ENCODE results near the gene TSEN2. TPM values are rescaled to one million over a fixed set of nuclear protein-coding genes. Genes with fewer than 3 reads are reported as not detected.

The TSEN2 gene
- total RNA-seq, 2 donors from 2014 or later = 13.7 to 21.1 TPM

- peak; percentile 84 for DNase-seq
- Histone ChIP-seq H3K27me3 (no peaks in the 10 kb centered on the region), H3K4me1 (peaks cover 23% of the 10 kb centered on the region), H3K9ac (ENCODE audit: low read depth in 2 of 2, low read length in 2 of 2) (peak overlapping the region in 1 of 2 donors; percentile 53), H3K36me3 (no peaks in the 10 kb centered on the region), H3K27ac (peak overlapping the region; percentile 26), H3K4me3 (no peak overlapping the region), H3K9me3 (no peaks in the 10 kb centered on the region)
- intact Hi-C loops (cut with DNase I) = no loop called here
- TF ChIP-seq CTCF (IDR thresholded peaks at IDR 0.05) = no peak
Observed at GRCh38 chr3:12439161-12439940, 44.9 kb upstream of the TSEN2 start.

GRCh38 chr3:12440927-12441714, 43.2 kb upstream of the TSEN2 start:
- H3K9me3 ChIP-seq = no peaks in the 10 kb centered on the region
- TF ChIP-seq CTCF (IDR thresholded peaks at IDR 0.05) = no peak
- no peak overlapping the region for H3K27ac ChIP-seq
- no peaks in the 10 kb centered on the region for H3K27me3 ChIP-seq
- no peak overlapping the region for H3K4me3 ChIP-seq
- H3K9ac ChIP-seq (ENCODE audit: low read depth in 2 of 2, low read length in 2 of 2) = peak overlapping the region in 1 of 2 donors; percentile 43
- H3K36me3 ChIP-seq = no peaks in the 10 kb centered on the region
- intact Hi-C loops (cut with DNase I) = no loop called here
- no peak for DNase-seq
- H3K4me1 ChIP-seq = peaks cover 23% of the 10 kb centered on the region

GRCh38 chr3:12442654-12443501, 41.4 kb upstream of the TSEN2 start:
- H3K4me1 ChIP-seq = peaks cover 28% of the 10 kb centered on the region
- no peak overlapping the region for H3K27ac ChIP-seq
- H3K4me3 ChIP-seq = no peak overlapping the region
- no peak for TF ChIP-seq CTCF (IDR thresholded peaks at IDR 0.05)
- intact Hi-C loops (cut with DNase I) = no loop called here
- peak overlapping the region in 1 of 2 donors; percentile 83 for H3K9ac ChIP-seq (ENCODE audit: low read depth in 2 of 2, low read length in 2 of 2)
- H3K9me3 ChIP-seq = no peaks in the 10 kb centered on the region
- no peaks in the 10 kb centered on the region for H3K27me3 ChIP-seq
- no peak for DNase-seq
- no peaks in the 10 kb centered on the region for H3K36me3 ChIP-seq

- peak overlapping the region; percentile 12 to 83 for H3K9ac ChIP-seq (ENCODE audit: low read depth in 2 of 2, low read length in 2 of 2)
- DNase-seq = no peak
- no peaks in the 10 kb centered on the region for H3K36me3 ChIP-seq
- intact Hi-C loops (cut with DNase I) = no loop called here
- H3K27ac ChIP-seq = peak overlapping the region; percentile 83
- H3K4me3 ChIP-seq = no peak overlapping the region
- TF ChIP-seq CTCF (IDR thresholded peaks at IDR 0.05) = no peak
- peaks cover 24% of the 10 kb centered on the region for H3K4me1 ChIP-seq
- H3K9me3 ChIP-seq = no peaks in the 10 kb centered on the region
- H3K27me3 ChIP-seq = no peaks in the 10 kb centered on the region
Observed at GRCh38 chr3:12443781-12444522, 40.3 kb upstream of the TSEN2 start.
